Testis (tissue), 2 donors: ENCODE data around the gene ZNF281.

ENCODE experiments used
- CTCF ChIP-seq, 3 experiments: fragments of 450-650 bp in 2 of 3; fragments of 200-600 bp in 1 of 3; sonication (generic) in 1 of 3; IDR thresholded peaks; one replicate each; pipeline ENCODE4 v1.5.1; 2016 to 2019; ENCODE audit warnings: antibody characterized with exemption in 3 of 3, mild to moderate bottlenecking in 2 of 3, moderate library complexity in 1 of 3
- POLR2A ChIP-seq: fragments of 450-650 bp; IDR thresholded peaks from one replicate; pipeline ENCODE4 v1.6.1; 2017; ENCODE audit warnings: antibody characterized with exemption, mild to moderate bottlenecking, moderate library complexity

- no peak for TF ChIP-seq CTCF (IDR thresholded peaks at IDR 0.05)
- no peak for TF ChIP-seq POLR2A
These were observed 41.8 kb downstream of the ZNF281 start for GRCh38 chr1:200367841-200368534.
